ENCODE measurements around the gene KDM6A.

DNA sequence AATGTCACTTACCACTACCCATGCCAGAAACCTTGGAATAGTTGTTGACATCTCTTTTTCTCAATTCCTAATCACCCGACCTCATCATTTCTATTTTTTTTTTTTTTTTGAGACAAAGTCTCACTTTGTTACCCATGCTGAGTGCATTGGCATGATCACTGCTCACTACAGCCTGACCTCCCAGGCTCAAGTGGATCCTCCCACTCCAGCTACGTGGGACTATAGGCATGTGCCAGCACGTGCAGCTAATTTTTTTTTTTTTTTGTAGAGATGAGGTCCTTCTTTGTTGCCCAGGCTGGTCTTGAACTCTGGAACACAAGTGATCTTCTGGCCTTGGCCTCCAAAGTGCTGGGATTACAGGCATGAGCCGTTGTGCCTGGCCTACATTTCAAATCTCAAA is 12.0 kb downstream of the KDM6A start:
- TF ChIP-seq, protein P1, sequence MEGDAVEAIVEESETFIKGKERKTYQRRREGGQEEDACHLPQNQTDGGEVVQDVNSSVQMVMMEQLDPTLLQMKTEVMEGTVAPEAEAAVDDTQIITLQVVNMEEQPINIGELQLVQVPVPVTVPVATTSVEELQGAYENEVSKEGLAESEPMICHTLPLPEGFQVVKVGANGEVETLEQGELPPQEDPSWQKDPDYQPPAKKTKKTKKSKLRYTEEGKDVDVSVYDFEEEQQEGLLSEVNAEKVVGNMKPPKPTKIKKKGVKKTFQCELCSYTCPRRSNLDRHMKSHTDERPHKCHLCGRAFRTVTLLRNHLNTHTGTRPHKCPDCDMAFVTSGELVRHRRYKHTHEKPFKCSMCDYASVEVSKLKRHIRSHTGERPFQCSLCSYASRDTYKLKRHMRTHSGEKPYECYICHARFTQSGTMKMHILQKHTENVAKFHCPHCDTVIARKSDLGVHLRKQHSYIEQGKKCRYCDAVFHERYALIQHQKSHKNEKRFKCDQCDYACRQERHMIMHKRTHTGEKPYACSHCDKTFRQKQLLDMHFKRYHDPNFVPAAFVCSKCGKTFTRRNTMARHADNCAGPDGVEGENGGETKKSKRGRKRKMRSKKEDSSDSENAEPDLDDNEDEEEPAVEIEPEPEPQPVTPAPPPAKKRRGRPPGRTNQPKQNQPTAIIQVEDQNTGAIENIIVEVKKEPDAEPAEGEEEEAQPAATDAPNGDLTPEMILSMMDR (IDR thresholded peaks at IDR 0.05; ENCODE audit: poor library complexity, severe bottlenecking) = no peak
- TF ChIP-seq EP300 (conservative IDR thresholded peaks at IDR 0.05; ENCODE audit: poor library complexity, severe bottlenecking) (no peak), RAD21 (conservative IDR thresholded peaks at IDR 0.05) (no peak), POLR2AphosphoS5 (IDR thresholded peaks at IDR 0.05) (no peak), SMC3 (conservative IDR thresholded peaks at IDR 0.05; ENCODE audit: poor library complexity) (no peak), TAF1 (IDR thresholded peaks at IDR 0.05; ENCODE audit: low read depth) (no peak)
- TF ChIP-seq, protein P2, sequence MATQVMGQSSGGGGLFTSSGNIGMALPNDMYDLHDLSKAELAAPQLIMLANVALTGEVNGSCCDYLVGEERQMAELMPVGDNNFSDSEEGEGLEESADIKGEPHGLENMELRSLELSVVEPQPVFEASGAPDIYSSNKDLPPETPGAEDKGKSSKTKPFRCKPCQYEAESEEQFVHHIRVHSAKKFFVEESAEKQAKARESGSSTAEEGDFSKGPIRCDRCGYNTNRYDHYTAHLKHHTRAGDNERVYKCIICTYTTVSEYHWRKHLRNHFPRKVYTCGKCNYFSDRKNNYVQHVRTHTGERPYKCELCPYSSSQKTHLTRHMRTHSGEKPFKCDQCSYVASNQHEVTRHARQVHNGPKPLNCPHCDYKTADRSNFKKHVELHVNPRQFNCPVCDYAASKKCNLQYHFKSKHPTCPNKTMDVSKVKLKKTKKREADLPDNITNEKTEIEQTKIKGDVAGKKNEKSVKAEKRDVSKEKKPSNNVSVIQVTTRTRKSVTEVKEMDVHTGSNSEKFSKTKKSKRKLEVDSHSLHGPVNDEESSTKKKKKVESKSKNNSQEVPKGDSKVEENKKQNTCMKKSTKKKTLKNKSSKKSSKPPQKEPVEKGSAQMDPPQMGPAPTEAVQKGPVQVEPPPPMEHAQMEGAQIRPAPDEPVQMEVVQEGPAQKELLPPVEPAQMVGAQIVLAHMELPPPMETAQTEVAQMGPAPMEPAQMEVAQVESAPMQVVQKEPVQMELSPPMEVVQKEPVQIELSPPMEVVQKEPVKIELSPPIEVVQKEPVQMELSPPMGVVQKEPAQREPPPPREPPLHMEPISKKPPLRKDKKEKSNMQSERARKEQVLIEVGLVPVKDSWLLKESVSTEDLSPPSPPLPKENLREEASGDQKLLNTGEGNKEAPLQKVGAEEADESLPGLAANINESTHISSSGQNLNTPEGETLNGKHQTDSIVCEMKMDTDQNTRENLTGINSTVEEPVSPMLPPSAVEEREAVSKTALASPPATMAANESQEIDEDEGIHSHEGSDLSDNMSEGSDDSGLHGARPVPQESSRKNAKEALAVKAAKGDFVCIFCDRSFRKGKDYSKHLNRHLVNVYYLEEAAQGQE (IDR thresholded peaks at IDR 0.05; ENCODE audit: borderline replicate concordance) = no peak

Measured in neural cell (in vitro differentiated cells).